GM21447 (cell line): ENCODE data around the gene INAFM1.
A peak's percentile ranks its signal among the peaks of the same experiment; 100 is the strongest.
"Not testable (repeated sequence)": the region's sequence is repeated elsewhere in the genome, so short reads cannot be mapped to it uniquely, and the experiment has no call there.

Experiments
- ATAC-seq: cut with Tn5 transposase; IDR thresholded peaks from one replicate; pipeline ENCODE4 v1.9.1; 2021; ENCODE audit not compliant: unreplicated experiment

The INAFM1 gene

DNA sequence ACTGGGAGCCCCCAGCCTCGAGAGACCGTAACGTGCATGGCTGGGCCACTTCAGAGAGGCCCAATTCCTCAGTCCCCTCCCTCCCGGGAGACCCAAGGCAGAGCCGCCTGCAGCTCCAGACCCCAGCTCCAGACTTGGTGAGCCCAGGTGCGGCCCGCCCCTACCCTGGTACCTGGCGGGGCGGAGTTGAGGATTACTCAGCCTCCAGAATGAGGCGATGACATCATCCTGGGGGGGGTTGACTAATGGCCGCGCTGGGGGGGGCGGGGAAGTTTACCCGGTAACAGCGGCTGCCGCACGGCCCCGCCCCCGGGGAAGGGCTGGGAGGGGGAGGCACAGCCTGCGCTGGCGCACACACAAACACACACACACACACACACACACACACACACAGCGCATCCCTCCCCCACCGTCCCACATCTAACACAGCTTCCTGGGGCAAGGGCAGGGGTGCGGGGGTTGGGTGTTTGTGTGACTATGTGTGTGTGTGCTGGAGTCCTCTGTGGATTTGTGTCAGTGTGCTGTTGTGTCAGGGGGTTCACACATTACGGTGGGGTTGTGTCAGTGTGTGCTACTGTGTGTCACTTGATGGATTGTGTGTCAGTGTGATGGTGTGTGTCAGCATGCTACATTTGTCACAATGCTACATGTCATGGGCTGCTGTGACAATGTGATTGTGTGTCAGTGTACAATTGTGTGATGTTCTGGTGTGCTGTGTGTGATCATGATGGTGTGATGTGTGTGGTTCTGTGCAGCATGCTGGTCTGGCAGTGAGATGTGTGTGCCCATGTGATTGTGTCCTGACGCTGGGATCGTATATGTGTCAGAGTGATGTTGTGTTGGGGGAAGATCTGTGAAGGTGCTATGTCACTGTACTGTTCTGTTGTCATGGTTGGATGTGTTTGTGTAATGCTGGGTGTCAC lies 33.4 kb upstream of the INAFM1 start:
- ATAC-seq, result no peak

DNA sequence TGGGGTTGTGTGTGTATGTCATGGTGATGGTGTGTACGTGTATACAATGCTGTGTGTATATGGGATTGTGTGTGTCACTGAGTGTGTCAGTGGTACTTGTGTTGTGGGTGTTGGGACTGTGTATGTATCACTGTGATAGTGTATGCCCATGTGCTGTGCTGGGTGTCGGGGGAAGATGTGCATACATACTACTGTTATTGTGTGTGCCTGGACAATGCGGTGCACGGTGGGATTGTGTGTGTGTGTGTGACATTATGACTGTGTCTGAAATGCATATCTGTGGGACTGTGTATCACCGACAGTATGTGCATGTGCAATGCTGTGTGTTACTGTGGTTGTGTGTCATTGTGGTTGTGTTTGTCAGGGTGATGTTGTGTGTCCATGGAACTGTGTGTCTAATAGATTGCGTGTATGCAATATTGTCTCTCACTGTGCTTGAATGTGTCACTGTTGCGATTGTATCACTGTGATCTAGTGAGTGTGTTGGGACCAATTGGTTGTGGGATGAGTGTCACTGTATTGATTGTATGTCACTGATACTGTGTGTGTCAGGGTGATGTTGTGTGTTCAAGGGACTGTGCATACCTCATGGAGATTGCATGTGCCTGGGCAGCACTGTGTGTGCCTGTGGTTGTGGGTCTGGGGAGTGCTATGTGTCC lies 32.6 kb upstream of the INAFM1 start:
- no peak for ATAC-seq

DNA sequence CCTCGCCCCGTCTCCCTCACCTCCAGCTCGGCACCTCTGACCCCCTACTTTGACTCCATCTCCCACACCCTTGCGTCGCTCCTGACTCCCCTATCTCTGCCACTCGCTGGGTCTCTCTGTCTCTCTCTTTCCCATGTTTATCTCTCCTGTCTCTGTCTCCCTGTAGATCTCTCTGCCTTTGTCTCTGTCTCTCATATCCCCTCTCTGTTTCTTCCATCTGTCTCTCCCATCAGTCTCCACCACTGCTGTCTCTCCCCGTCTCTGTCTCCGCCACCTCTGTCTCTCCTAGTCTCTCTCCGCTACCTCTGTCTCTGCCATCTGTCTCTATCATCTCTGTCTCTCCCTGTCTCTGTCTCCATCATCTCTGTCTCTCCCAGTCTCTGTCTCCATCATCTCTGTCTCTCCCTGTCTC lies 31.3 kb upstream of the INAFM1 start:
- ATAC-seq, result no peak

DNA sequence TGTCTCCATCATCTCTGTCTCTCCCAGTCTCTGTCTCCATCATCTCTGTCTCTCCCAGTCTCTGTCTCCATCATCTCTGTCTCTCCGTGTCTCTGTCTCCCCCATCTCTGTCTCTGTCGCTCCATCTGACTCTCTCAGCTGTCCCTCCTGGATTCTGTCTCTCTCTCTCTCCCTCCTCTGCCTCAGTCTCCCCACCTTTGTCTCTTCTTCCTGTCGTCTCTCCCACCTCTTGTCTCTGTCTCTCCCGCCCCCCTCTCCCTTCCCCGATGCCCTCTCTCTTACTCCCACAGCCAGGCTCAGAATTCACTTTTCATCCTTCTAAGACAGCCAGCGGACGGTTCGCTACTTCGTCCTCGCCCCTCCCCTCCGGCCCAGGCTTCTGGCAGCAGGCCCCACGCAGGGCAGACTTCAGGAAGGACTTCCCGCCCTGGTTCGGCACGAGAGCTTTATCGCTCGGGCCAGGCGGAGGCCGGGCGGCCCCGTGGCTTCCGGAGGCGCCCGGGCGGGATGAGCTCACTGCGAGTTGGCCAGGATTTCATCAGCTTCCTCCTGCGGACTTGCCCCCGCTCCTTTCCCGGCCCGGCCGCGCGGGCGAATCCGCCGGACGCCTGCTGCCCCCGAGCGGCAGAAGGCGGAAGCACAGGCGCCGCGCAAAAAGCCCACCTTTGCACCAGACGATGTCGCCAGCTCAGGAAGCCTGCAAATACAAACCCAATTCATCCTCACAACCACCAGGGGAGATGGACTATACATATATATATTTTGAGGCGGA lies 30.7 kb upstream of the INAFM1 start:
- no peak for ATAC-seq

DNA sequence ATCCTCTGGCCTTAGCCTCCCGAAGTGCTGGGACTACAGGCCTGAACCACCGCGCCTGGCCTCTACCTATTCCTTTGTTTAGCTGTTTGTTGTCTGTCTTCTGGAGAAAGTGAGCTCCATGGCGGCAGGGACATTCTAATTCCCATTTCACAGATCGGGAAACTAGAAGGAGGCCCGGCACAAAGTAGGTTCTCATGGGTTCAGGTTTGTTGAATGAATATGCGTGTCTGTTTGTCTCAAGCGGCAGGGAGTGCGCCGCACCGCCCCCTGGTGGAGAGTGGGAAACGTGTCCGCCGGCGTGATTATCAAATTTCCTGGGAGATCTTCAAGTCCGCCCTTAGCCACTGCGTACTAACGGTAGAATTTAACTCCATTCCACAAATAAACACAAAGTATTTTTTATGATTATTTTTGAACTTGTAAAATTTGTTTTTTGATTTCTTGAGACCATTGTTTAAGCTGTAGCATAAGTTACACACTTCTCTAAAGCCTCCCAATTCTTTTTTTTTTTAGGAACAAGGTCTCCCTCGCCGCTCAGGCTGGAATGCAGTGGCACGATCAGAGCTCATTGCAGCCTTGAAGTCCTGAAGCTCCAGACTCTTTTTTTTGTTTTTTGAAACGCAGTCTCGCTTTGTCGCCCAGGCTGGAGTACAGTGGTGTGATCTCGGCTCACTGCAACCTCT lies 27.2 kb upstream of the INAFM1 start:
- ATAC-seq, result no peak

DNA sequence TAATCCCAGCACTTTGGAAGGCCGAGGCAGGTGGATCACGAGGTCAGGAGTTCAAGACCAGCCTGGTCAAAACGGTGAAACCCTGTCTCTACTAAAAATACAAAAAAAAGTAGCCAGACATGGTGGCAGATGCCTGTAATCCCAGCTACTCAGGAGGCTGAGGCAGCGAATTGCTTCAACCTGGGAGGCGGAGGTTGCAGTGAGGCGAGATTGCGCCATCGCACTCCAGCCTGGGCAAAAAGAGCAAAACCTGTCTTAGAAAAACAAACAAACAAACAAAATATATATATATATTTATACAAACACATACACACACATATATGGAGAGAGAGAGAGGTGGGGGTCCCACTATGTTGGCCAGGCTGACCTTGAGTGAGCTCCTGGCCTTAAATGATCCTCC lies 21.7 kb upstream of the INAFM1 start:
- not testable (repeated sequence) for ATAC-seq

DNA sequence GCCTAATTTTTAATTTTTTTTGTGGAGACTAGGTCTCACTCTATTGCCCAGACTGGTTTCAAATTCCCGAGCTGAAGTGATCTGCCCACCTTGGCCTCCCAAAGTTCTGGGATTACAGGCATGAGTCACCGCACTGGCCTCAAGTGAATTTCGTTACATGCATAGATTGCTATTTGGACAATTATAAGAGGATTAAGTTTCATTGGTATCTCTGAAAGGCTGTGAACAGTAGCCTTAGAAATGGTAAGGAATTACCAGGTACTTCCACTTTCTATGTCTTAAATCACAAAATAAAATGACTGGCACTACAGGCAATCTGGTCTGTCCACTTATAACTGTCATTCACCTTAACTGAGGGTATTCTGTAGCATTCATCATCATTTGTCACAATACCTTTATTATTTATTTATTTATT lies 21.2 kb upstream of the INAFM1 start:
- no peak for ATAC-seq

DNA sequence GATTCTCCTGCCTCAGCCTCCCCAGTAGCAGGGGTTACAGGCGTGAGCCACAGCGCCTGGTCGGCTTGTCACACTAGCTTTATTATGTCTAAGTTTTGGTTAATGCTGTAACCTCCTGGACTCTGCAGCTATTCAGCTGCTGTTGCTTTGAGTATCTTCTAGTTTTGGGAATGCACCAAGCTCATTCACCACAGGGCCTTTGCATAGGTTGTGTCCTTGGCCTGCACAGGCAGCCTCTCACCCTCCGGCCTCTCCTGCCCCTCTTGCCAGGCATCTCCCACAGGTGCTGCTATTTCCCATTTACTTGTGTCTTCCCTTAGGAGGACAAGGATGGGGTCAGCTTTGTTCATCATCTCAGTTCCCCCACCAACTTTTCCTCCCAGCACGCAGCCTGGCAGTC lies 20.7 kb upstream of the INAFM1 start:
- no peak for ATAC-seq

DNA sequence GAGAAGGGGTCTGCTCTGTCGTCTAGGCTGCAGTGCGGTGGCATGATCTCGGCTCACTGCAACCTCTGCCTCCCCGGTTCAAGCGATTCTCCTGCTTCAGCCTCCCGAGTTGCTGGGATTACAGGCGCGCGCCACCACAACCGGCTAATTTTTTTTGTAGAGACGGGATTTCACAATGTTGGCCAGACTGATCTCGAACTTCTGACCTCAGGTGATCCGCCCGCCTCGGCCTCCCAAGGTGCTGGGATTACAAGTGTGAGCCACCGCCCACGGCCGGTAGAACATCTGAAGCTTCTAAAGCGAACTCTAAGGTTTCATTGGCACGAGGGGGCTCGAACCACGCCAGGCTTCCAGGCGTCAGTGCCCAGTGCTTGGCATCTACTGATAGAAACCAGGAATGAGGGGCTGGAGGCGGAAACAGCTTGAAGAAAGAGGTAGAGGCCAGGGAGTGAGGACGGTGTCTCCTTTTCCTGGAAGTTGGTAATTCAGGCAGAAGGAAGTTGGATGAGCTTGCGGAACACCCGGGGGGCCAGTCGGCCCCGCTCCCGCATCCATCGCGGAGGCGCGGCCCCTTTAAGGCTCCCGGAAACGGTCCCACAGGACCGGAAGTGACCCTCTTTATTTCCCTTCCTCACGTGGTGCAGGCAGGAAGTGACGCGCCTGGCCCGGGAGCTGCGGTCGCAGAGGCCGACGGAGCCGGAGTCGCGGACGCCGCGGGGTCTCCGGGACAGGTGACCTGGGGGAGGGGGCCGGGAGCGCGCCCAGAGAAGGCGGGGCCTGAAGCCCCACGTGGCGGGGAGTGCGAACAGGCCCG lies 18.6 kb upstream of the INAFM1 start, which contains the start of gene CCDC9:
Gene CCDC9 (plus strand): TSS at position 647 of the 814 bp plus-strand sequence. CDS start 1,876 bp downstream, outside the sequence.
- ATAC-seq, result peak; percentile 37

DNA sequence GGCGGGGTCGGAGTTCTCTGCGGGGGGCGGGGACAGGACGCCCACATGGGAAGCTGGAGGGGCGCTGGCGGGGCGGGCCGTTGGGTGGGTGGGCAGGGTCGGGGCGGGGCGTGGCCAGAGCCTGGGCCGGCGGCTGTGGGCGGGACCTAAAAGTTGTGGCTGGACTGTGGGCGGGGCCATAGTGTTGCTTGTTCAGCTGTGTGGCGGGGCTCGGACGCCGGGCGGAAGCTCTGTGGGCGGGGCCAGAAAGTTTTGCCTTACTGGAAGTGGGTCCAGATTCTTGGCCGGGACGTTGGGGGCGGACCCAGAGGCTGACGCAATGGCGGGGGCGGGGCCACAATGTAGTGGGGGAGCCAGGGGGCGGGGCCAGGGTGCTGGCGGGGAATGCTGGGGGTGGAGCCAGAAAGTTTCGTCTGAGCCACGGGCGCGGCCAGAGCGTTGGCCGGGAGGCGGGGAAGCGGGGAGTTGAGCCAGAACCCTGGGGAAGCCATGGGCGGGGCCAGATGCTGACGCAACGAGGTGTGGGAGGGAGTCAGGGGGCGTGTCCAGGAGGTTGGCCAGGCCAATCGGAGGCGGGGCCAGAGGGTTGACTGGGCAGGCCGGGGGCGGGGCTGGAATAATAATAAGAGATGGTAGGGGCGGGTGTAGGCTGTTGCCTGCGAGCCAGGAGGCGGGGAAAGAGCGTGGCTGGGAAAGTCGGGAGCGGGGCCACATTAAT lies 17.8 kb upstream of the INAFM1 start:
- ATAC-seq, result peak; percentile 71

DNA sequence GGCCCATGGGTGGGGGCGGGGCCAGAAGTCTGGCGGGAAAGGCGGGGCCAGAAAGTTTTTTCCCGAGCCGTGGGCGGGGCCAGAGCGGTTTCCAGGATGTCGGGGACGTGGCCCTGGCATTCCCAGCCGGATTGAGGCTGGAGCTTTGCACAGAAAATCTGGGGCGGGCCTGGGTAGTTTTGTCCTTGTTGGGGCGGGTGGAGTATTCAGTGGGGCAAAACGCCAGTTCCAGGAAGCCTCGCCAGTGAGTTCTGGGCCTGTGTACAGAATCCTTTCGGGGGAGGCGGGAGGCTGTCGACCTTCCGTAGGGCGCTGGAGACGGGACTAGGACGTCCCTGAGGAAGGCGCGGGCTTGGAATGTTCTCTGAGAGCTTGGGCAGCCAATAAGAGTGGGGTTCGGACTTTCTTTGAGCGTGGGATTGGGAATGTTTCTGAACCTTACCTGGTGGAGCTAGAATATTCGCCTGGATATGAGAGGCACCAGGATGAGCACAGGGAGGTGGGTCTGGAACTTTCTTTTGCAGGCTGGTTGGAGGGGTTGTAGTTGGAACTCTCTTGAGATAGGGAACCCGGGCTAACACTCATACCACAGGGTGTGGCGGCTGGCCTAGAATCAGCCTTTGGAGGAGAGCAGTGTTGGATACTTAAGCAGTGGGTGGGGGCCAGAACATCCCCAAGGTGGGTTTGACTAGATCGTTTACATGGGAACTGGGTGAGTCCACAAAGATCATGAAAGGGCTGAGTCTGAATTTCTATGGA lies 17.1 kb upstream of the INAFM1 start:
- ATAC-seq, result no peak

DNA sequence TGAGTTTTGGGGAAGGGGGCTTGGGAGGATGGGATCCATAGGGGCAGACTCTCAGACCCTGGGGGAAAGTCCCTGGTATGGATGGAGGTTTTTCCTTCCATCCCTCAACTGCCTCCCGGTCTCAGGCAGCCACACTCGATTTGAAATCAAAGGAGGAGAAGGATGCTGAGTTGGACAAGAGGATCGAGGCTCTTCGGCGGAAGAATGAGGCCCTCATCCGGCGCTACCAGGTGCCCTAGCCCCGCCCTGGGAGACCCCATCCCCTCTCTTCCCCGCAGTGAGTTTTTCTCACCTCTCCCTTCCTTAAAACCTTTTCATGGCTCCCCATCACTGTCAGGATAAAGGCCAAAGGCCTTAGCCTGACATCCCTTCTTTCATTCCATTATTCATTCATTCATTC lies 16.3 kb upstream of the INAFM1 start:
- ATAC-seq, result no peak

DNA sequence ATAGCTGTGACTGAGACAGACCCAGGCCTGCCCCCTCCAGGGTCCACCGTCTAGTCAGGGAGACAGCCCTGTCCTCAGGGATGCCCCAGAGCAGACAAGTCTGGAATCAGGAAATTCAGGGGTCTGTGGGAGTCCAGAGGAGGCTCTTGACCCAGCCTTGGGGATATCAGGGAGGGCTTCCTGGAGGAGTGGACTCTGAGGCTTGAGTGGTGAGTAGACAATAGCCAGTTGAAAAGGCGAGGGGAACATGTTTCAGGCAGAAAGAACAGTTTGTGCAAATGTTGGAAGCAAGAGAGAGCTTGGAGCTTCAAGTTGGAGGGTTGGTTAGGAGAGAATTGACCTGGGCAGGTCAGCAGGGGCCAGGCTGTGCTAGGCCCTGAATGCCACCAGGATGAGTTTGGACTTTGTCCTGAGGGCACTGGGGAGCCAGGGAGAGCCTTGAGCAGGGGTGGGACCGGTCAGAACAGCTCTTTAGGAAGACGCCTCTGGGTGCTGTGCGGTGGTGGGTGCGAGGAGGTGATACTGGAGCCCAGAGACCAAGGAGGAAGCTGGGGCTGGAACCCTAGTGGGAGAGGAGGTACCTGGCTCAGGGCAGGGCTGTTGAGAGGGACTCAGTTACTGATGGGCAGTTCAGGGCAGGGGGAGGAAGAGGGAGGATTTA lies 15.7 kb upstream of the INAFM1 start:
- ATAC-seq, result no peak

DNA sequence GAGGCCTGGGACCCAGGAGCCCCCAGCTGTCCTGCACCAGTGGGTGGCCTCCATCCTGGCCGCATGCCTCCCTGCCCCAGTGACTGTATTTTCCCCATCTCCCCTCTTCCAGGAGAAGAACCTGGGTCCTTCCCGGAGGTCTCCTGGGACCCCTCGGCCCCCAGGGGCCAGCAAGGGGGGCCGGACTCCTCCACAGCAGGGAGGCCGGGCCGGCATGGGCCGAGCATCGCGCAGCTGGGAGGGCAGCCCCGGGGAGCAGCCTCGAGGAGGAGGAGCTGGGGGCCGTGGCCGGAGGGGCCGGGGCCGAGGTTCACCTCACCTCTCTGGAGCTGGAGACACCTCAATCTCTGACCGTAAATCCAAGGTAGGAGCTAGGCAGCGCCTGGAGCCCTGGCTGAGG lies 14.2 kb upstream of the INAFM1 start:
- ATAC-seq, result no peak

DNA sequence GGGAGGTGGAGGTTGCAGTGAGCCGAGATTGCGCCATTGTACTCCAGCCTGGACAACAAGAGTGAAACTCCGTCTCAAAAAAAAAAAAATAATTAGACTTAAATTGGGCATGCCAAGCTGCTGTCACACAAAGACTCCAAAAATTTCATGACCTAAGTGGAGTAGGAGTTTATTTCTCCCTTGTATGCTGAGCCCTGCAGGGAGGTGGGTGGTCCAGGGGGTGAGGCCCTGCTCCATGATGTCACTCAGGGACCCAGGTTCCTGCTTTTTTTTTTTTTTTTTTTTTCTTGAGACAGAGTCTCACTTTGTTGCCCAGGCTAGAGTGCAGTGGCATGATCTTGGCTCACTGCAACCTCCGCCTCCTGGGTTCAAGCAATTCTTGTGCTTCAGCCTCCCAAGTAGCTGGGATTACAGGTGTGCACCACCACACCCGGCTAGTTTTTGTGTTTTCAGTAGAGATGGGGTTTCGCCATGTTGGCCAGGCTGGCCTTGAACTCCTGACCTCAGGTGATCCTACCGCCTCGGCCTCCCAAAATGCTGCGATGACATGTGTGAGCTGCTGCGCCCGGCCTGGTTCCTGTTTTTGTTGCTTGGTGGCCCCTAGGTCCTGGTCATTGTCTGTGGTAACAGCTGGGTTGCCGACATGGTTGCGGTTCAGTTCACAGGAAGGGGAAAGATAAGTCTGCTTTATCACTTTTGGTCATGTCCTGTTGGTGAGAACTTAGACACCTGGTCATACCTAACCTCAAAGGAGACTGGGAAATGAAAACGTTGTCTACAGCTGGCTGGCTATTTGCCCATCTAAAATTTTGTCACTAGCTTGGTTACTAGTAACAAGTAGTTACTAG lies 12.5 kb upstream of the INAFM1 start:
- peak; percentile 68 for ATAC-seq

DNA sequence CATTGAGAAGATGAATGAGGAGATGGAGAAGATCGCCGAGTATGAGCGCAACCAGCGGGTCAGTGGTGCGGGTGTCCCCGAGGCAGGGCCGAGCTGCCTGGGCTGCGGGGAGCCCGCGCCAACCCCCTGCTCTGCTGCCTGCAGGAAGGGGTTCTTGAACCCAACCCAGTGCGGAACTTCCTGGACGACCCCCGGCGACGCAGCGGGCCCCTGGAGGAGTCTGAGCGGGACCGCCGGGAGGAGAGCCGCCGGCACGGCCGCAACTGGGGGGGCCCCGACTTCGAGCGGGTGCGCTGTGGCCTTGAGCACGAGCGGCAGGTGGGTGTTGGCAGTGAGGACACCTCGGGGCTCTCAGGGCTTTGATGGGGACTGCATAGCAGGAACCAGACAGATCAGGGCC lies 10.1 kb upstream of the INAFM1 start:
- ATAC-seq, result no peak

DNA sequence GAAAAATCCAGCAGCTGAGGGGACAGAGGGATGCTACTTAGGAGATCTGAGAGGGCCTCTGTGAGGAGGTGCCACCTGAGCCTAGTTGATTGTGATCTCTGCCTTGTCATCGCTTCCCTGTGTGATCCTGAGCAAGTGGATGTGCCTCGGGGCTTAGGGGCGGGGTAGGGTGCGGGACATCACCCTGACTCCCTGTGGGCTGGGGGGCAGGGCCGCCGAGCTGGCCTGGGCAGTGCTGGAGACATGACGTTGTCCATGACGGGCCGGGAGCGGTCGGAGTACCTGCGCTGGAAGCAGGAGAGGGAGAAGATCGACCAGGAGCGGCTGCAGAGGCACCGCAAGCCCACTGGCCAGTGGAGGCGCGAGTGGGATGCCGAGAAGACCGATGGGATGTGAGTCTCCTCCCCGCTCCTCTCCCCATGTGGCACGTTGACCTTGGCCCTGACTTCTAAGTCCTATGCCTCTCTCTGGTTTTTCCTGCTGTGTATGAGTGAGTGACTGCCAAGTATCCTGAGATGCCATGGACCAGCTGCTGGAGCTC lies 8.2 kb upstream of the INAFM1 start:
- no peak for ATAC-seq
